IMR-90 (cell line): ENCODE data around the gene LHX5. TPM values are rescaled to one million over a fixed set of nuclear protein-coding genes. Genes with fewer than 3 reads are reported as not detected.

ENCODE experiments used
- ATAC-seq: fragments of 200-7000 bp; cut with Tn5 transposase; 2 replicates; pipeline ENCODE4 v1.9.1; 2020; ENCODE audit warnings: low read depth, mild to moderate bottlenecking, moderate library complexity
- BruUV-seq: library from RNA; stranded (reverse); fragments of 400-500 nt; replicated peaks from 2 replicates; lab custom pipeline; 2021; lab: Mats Ljungman, UMichigan
- CTCF ChIA-PET: fragments of 300-600 bp; formaldehyde crosslinking; extraction: SDS; loops from one replicate; lab custom pipeline; 2021; ENCODE audit warnings: antibody characterized with exemption; lab: Yijun Ruan, JAX
- POLR2A ChIA-PET: fragments of 300-600 bp; sonication (Branson Sonifier 250); formaldehyde crosslinking; loops from one replicate; lab custom pipeline; 2022; ENCODE audit warnings: antibody characterized with exemption; ENCODE audit not compliant: unreplicated experiment; lab: Charles Lee
- DNase-seq: peaks from one replicate; pipeline ENCODE4 v3.0.0; 2013
- H2AFZ ChIP-seq: replicated peaks from 2 replicates; pipeline ENCODE3; 2013; ENCODE audit warnings: low read length, mild to moderate bottlenecking; ENCODE audit not compliant: poor library complexity
- H2AK5ac ChIP-seq: 2 replicates; pipeline ENCODE4 v1.6.1; 2013; ENCODE audit warnings: low read depth, low read length, inconsistent platforms
- H2AK9ac ChIP-seq: replicated peaks from 2 replicates; pipeline ENCODE3; 2013; ENCODE audit warnings: mild to moderate bottlenecking, low read depth, low read length, moderate library complexity; ENCODE audit not compliant: poor library complexity
- H2BK120ac ChIP-seq: 2 replicates; pipeline ENCODE4 v1.6.1; 2013; ENCODE audit warnings: low read depth, low read length, inconsistent platforms
- H2BK15ac ChIP-seq: 3 replicates; pipeline ENCODE4 v1.6.1; 2013; ENCODE audit warnings: low read depth, low read length, inconsistent platforms
- H2BK20ac ChIP-seq: 2 replicates; pipeline ENCODE4 v1.6.1; 2013; ENCODE audit warnings: low read depth, mild to moderate bottlenecking, inconsistent platforms, low read length, moderate library complexity
- H2BK5ac ChIP-seq: 2 replicates; pipeline ENCODE4 v1.6.1; 2013; ENCODE audit warnings: mild to moderate bottlenecking, low read depth, low read length, inconsistent platforms; ENCODE audit not compliant: poor library complexity, severe bottlenecking
- H3K14ac ChIP-seq: replicated peaks from 2 replicates; pipeline ENCODE4 v1.6.1; 2013; ENCODE audit warnings: low read depth, low read length, inconsistent platforms
- H3K18ac ChIP-seq: 2 replicates; pipeline ENCODE4 v1.6.1; 2013; ENCODE audit warnings: low read depth, low read length, control low read depth
- H3K23ac ChIP-seq: 2 replicates; pipeline ENCODE4 v1.6.1; 2013; ENCODE audit warnings: low read depth, low read length, inconsistent platforms
- H3K27ac ChIP-seq: 2 replicates; pipeline ENCODE4 v1.5.1; 2013; ENCODE audit warnings: mild to moderate bottlenecking, control low read depth, low read length; ENCODE audit not compliant: insufficient read depth
- H3K27me3 ChIP-seq: 2 replicates; pipeline ENCODE4 v1.6.1; 2013; ENCODE audit warnings: low read length; ENCODE audit not compliant: control insufficient read depth, insufficient read depth
- H3K36me3 ChIP-seq: 2 replicates; pipeline ENCODE4 v1.6.1; 2013; ENCODE audit warnings: low read length, mixed read lengths; ENCODE audit not compliant: control insufficient read depth, insufficient read depth
- H3K4ac ChIP-seq: 2 replicates; pipeline ENCODE4 v1.6.1; 2013; ENCODE audit warnings: low read depth, low read length, inconsistent platforms
- H3K4me1 ChIP-seq: 2 replicates; pipeline ENCODE4 v1.6.1; 2013; ENCODE audit warnings: low read length, mixed read lengths; ENCODE audit not compliant: control insufficient read depth, insufficient read depth
- H3K4me2 ChIP-seq: 2 replicates; pipeline ENCODE4 v1.6.1; 2013; ENCODE audit warnings: low read depth, mild to moderate bottlenecking, control low read depth, low read length, moderate library complexity
- H3K4me3 ChIP-seq: 2 replicates; pipeline ENCODE4 v1.5.1; 2013; ENCODE audit warnings: low read depth, mild to moderate bottlenecking, control low read depth, low read length, moderate library complexity; ENCODE audit not compliant: insufficient read depth
- H3K56ac ChIP-seq: 2 replicates; pipeline ENCODE4 v1.6.1; 2013; ENCODE audit warnings: low read length, inconsistent platforms; ENCODE audit not compliant: insufficient read depth; ENCODE audit errors: extremely low read depth
- H3K79me1 ChIP-seq, 2 experiments: 2 replicates each; pipeline ENCODE4 v1.6.1; 2013; ENCODE audit warnings: low read length in 2 of 2, inconsistent platforms in 1 of 2, low read depth in 1 of 2
- H3K9ac ChIP-seq: 2 replicates; pipeline ENCODE4 v1.6.1; 2013; ENCODE audit warnings: low read depth, low read length, control low read depth
- H3K9me1 ChIP-seq: 2 replicates; pipeline ENCODE4 v1.6.1; 2013; ENCODE audit warnings: low read length, inconsistent platforms; ENCODE audit not compliant: insufficient read depth
- H3K9me3 ChIP-seq: 2 replicates; pipeline ENCODE4 v1.6.1; 2013; ENCODE audit warnings: low read length; ENCODE audit not compliant: control insufficient read depth, insufficient read depth
- H4K20me1 ChIP-seq: 2 replicates; pipeline ENCODE4 v1.6.1; 2013; ENCODE audit warnings: low read length, inconsistent platforms; ENCODE audit not compliant: insufficient read depth
- H4K5ac ChIP-seq: 2 replicates; pipeline ENCODE4 v1.6.1; 2013; ENCODE audit warnings: mild to moderate bottlenecking, low read depth, low read length, control low read depth
- H4K8ac ChIP-seq, 2 experiments: 2 replicates each; pipeline ENCODE4 v1.6.1; 2013; ENCODE audit warnings: low read depth in 2 of 2, low read length in 2 of 2, control low read depth in 1 of 2, inconsistent platforms in 1 of 2
- H4K91ac ChIP-seq: 2 replicates; pipeline ENCODE4 v1.6.1; 2013; ENCODE audit warnings: low read depth, low read length, inconsistent platforms; ENCODE audit not compliant: insufficient read depth
- BHLHE40 ChIP-seq: fragments of 150-350 bp; IDR thresholded peaks from 2 replicates; pipeline ENCODE4 v1.6.1; 2016; ENCODE audit warnings: mild to moderate bottlenecking, low read depth, low read length
- CEBPB ChIP-seq: IDR thresholded peaks from 2 replicates; pipeline ENCODE4 v1.6.1; 2012; ENCODE audit warnings: low read depth, low read length, improper control_type of control experiment
- FOS ChIP-seq: fragments of 150-350 bp; IDR thresholded peaks from 2 replicates; pipeline ENCODE4 v1.6.1; 2016; ENCODE audit warnings: low read depth, low read length
- MAFK ChIP-seq: IDR thresholded peaks from 2 replicates; pipeline ENCODE4 v1.6.1; 2012; ENCODE audit warnings: low read depth, low read length, improper control_type of control experiment
- RAD21 ChIP-seq: IDR thresholded peaks from 2 replicates; pipeline ENCODE4 v1.6.1; 2012; ENCODE audit warnings: low read length, improper control_type of control experiment
- SMC3 ChIP-seq: fragments of 150-350 bp; IDR thresholded peaks from 2 replicates; pipeline ENCODE4 v1.6.1; 2016; ENCODE audit warnings: low read depth, mild to moderate bottlenecking, antibody characterized with exemption, low read length, moderate library complexity
- WGBS, 2 experiments: methylation state at CpG; one replicate each; pipeline versions ENCODE4 v1.1.5 to v1.1.7; 2013; ENCODE audit warnings: missing lambda C conversion rate in 2 of 2; ENCODE audit not compliant: insufficient read length in 1 of 2; ENCODE audit errors: extremely low coverage in 2 of 2; 5-methylcytosine and 5-hydroxymethylcytosine counted together
- dilution Hi-C: fragments of 300-500 bp; cut with HindIII; formaldehyde crosslinking; loops from one replicate; pipeline ENCODE4 v1.14.3; 2018; ENCODE audit warnings: low sequenced_read_pairs; ENCODE audit not compliant: unreplicated experiment
- in situ Hi-C: fragments of 300-500 bp; cut with MboI; formaldehyde crosslinking; loops from 3 replicates; pipeline ENCODE4 v1.14.3; 2019; ENCODE audit warnings: low sequenced_read_pairs, inconsistent platforms, mixed read lengths
- intact Hi-C: fragments of 100-400 bp; cut with micrococcal nuclease; formaldehyde crosslinking; loops from 2 replicates; pipeline ENCODE4 v1.10.0; 2022
- polyA plus RNA-seq, 3 experiments: library from polyadenylated mRNA; depleted of rRNA; stranded (reverse); fragments of >200 nt; gene quantifications; 2 replicates each; pipeline ENCODE4 v1.2.3, GENCODE V29; 2012; ENCODE audit warnings: low replicate concordance in 1 of 3
- total RNA-seq: library from RNA; depleted of rRNA; stranded (reverse); fragments of >200 nt; gene quantifications from 2 replicates; pipeline ENCODE4 v1.2.3, GENCODE V29; 2012
- TF ChIP-seq, protein P1 (sequence below): conservative IDR thresholded peaks from 2 replicates; pipeline ENCODE4 v1.5.1; 2012; ENCODE audit warnings: mild to moderate bottlenecking, low read depth, low read length, improper control_type of control experiment

Gene LHX5
- total and polyA plus RNA-seq, 2 of the 4 experiments (the other 2 are of a cell fraction) = not detected

DNA sequence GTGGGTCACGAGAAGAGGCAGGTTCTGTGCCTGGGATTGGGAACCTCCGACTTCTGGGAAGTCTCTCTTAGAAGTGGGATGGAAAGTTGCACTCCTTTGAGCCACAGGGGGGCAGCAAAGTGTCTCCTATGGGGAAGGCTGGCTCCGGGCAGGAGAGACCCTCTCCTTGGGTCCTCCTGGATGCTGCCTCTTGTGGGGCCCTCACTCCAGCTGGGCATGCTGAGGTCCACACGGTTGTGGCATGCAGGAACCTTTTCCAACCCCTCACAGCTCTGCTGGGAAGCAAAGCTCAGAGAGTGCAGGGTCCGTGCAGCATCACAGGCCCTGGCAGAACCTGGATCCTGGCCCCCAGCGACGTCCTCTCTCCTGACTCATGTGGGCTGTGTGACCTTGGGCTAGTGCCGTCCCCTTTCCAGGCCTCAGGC, 32.1 kb downstream of the LHX5 start:
- Histone ChIP-seq H4K91ac (no peak overlapping the region), H3K27ac (no peak overlapping the region), H3K14ac (no peak overlapping the region), H3K27me3 (peaks cover 11% of the 10 kb centered on the region), H3K56ac (no peak overlapping the region), H3K4me2 (no peak overlapping the region), H2BK5ac (no peak overlapping the region), H3K4me3 (no peak overlapping the region), H3K36me3 (no peaks in the 10 kb centered on the region), H4K20me1 (no peaks in the 10 kb centered on the region), H2BK20ac (no peak overlapping the region), H3K9me1 (no peaks in the 10 kb centered on the region), H3K9ac (no peak overlapping the region), H2AK5ac (no peak overlapping the region), H4K8ac (no peak overlapping the region), H2BK120ac (no peak overlapping the region), H3K23ac (no peak overlapping the region), H3K4ac (no peak overlapping the region), H2BK15ac (no peak overlapping the region), H4K5ac (no peak overlapping the region), H2AK9ac (no peak overlapping the region), H2AFZ (no peak overlapping the region), H3K4me1 (no peaks in the 10 kb centered on the region), H3K79me1 (no peaks in the 10 kb centered on the region), H3K9me3 (no peaks in the 10 kb centered on the region), H3K18ac (no peak overlapping the region)
- dilution Hi-C loops = no loop called here
- DNase-seq (peak; percentile 31), ATAC-seq (peak; percentile 86)
- 18% methylated on average over 2 of the region's 8 CpGs; no CpG with 5 or more reads in 1 of the 2 experiments for WGBS, 2 experiments
- POLR2A ChIA-PET = no interaction called here
- CTCF ChIA-PET = interaction anchor here (0.7 kb wide), 1 partner anchor 14 kb away, joined by 3 read pairs; no protein-coding TSS in a partner anchor
- TF ChIP-seq SMC3 (peak; percentile 43), MAFK (no peak), CEBPB (no peak), RAD21 (peak; percentile 67), FOS (no peak), BHLHE40 (no peak)
- TF ChIP-seq, protein P1, sequence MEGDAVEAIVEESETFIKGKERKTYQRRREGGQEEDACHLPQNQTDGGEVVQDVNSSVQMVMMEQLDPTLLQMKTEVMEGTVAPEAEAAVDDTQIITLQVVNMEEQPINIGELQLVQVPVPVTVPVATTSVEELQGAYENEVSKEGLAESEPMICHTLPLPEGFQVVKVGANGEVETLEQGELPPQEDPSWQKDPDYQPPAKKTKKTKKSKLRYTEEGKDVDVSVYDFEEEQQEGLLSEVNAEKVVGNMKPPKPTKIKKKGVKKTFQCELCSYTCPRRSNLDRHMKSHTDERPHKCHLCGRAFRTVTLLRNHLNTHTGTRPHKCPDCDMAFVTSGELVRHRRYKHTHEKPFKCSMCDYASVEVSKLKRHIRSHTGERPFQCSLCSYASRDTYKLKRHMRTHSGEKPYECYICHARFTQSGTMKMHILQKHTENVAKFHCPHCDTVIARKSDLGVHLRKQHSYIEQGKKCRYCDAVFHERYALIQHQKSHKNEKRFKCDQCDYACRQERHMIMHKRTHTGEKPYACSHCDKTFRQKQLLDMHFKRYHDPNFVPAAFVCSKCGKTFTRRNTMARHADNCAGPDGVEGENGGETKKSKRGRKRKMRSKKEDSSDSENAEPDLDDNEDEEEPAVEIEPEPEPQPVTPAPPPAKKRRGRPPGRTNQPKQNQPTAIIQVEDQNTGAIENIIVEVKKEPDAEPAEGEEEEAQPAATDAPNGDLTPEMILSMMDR = peak; percentile 56
- intact Hi-C loops = loop anchor here (1.0 kb wide), 1 partner anchor 473 kb away; no protein-coding TSS in a partner anchor
- in situ Hi-C loops = no loop called here
- no TSS peak for BruUV-seq
